HG02973 (cell line): Measurements from ENCODE around the gene TLR10.

Source experiments
- ATAC-seq: cut with Tn5 transposase; IDR thresholded peaks from one replicate; pipeline ENCODE4 v1.9.1; 2021; ENCODE audit warnings: moderate library complexity; ENCODE audit not compliant: unreplicated experiment

The TLR10 gene

DNA sequence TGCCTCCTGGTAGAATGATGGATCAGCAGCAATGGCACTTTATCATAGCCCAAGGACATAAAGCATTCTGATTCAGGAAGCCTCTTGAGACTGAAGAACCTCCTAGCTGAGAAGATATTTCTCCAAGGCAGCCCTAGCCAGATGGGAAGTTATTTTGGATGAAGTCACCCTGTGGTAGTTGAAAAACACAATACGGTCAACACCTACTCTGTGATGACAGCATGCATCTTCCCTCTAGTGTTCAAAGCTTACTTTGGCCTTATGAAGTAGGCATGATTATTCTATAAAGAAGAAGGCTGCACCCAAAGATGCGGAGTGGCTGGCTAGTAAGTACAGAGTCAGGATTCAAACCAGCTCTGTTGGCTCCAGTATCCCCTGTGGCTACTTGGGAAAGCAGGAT lies 47.9 kb downstream of the TLR10 start:
- no peak for ATAC-seq

DNA sequence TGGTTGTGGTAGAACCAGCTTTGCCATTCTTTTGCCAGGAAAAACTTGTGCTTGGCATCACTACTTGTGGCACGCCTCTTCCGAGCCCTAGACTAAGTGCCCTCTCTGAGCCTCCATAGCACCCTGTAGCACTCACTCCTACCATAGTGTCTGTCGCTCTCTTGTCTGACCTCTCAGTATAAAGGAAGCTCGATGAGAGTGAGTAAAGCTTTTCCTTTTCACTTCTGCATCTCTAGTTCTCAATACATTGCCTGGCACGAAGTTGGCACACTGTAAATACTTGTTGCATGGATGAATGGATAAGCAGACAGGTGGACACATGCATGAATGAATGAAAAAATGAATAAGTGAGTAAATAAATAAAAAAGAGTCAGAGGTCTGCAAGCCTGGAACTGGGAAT lies 48.3 kb downstream of the TLR10 start:
- no peak for ATAC-seq

GRCh38 chr4:38733663-38734062 lies 49.1 kb downstream of the TLR10 start:
- ATAC-seq = no peak

DNA sequence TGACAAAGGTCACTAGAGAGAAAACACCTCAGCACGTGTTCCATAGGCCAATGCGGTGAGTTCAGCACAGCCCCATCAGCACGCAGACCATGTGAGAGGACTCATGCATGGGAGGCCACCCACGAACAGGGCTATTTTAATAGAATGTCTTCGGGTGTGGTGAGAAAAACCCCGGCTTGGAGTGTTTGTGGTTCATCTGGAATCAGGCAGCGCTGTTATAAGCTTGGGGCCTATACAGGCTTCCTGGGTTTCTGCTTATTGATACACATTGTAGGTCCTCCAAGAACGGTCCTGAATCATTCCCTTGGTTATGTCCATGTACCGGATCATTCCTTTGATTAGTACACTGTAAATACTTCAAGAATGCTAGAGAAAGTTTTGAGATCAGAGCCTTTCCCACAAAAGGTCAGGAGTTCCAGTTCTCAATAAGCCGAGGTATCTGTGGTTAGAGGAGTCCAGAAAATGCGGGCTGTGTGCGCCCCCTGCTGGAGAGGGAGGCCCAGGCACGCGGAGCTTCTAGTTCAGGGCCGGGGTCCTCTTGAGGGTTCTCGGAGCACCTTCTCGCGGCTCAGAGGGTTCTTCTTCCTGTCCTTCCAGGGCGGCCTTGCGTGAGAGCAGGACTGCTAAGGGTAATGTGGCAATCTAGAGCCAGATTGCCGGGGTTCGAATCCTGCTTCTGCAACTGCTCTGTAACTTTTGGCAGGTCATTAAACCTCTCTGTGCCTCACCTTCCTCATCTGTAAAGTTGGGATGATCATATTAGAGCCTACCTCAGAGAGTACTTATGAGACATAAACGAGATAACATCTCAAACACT lies 51.8 kb downstream of the TLR10 start:
- peak; percentile 90 for ATAC-seq

GRCh38 chr4:38730493-38730829 lies 52.3 kb downstream of the TLR10 start:
- no peak for ATAC-seq

DNA sequence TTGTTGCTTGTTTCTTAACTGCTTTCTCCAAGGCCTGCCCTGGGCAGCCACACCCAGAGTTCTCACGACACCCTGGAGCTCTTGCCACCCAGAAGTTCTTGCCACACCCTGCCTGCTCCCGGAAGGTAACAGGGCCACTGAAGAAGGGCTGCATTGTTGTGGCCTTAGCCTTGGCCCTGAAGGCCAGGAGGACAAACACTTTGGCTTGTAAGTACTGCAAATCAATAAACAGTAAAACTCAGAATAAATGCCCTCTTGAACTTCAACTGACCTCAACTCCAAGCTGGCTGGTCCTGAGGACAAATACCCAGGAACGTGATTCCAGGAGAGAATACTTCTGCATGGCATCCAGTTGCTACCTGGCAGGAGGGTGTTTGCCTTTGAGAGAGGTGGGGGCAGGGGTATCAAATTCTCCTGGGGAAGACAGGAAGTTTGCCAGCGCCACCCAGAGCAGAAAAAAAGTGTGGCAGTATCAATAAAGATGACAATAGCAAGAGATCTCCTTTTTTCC lies 54.1 kb downstream of the TLR10 start:
- no peak for ATAC-seq

DNA sequence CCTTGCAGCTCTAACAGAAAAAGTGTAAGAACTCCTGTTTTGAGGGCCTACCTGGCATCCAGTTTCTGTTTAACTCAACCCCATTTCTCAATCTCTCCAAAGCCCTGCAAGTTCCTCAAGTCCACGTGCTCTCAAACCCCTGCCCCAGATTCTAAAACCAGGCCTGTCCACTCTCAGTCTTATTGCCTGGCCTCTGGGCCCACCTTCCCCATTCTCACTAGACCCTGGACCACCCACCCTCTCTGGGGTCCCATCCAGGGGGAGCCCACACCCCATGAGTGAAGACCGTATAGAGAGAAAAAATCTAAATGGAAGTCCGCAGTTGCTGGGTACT lies 58.3 kb downstream of the TLR10 start:
- ATAC-seq = no peak

GRCh38 chr4:38723726-38724474 lies 58.9 kb downstream of the TLR10 start:
- no peak for ATAC-seq

GRCh38 chr4:38723114-38723513 lies 59.7 kb downstream of the TLR10 start:
- no peak for ATAC-seq
